Memory B cell (primary cell): Measurements from ENCODE around the gene LYVE1.

Experiments
- ATAC-seq: fragments of 150-1000 bp; cut with Tn5 transposase; 2 replicates; pipeline ENCODE4 v1.10.0; 2021; ENCODE audit warnings: low read depth, mild to moderate bottlenecking, moderate library complexity
- DNase-seq, 2 donors: peaks; one replicate each; pipeline ENCODE4 v3.0.0; 2022; ENCODE audit warnings: low spot score in 2 of 2
- H3K27ac Mint-ChIP-seq: one replicate; pipeline ENCODE4 v1.8.0; 2022; ENCODE audit warnings: mild to moderate bottlenecking, moderate library complexity, mixed read lengths
- H3K27me3 Mint-ChIP-seq: one replicate; pipeline ENCODE4 v1.8.0; 2022; ENCODE audit warnings: mixed read lengths
- H3K36me3 Mint-ChIP-seq: one replicate; pipeline ENCODE4 v1.8.0; 2022; ENCODE audit warnings: mild to moderate bottlenecking, mixed read lengths
- H3K4me1 Mint-ChIP-seq: one replicate; pipeline ENCODE4 v1.8.0; 2022; ENCODE audit warnings: mixed read lengths
- H3K4me3 Mint-ChIP-seq: one replicate; pipeline ENCODE4 v1.8.0; 2022; ENCODE audit warnings: mild to moderate bottlenecking, moderate library complexity, mixed read lengths
- H3K9me3 Mint-ChIP-seq: one replicate; pipeline ENCODE4 v1.8.0; 2022; ENCODE audit warnings: mixed read lengths

The LYVE1 gene

GRCh38 chr11:10581481-10582019 lies 13.1 kb upstream of the LYVE1 start:
- DNase-seq (no peak), ATAC-seq (peak; percentile 51)
- Mint-ChIP-seq H3K4me3 (peak overlapping the region; percentile 48), H3K27ac (peak overlapping the region; percentile 2), H3K4me1 (peaks cover 62% of the 10 kb centered on the region), H3K27me3 (no peaks in the 10 kb centered on the region), H3K36me3 (peaks cover 11% of the 10 kb centered on the region), H3K9me3 (no peaks in the 10 kb centered on the region)

GRCh38 chr11:10580623-10581022 lies 12.2 kb upstream of the LYVE1 start:
- H3K4me1 Mint-ChIP-seq, result peaks cover 63% of the 10 kb centered on the region
- no peaks in the 10 kb centered on the region for H3K27me3 Mint-ChIP-seq
- peak overlapping the region; percentile 2 for H3K27ac Mint-ChIP-seq
- H3K4me3 Mint-ChIP-seq, result no peak overlapping the region
- DNase-seq (no peak), ATAC-seq (no peak)
- H3K9me3 Mint-ChIP-seq, result no peaks in the 10 kb centered on the region
- peaks cover 12% of the 10 kb centered on the region for H3K36me3 Mint-ChIP-seq

GRCh38 chr11:10579700-10580099 lies 11.2 kb upstream of the LYVE1 start:
- Mint-ChIP-seq H3K4me1 (peaks cover 61% of the 10 kb centered on the region), H3K27ac (peak overlapping the region; percentile 21), H3K9me3 (no peaks in the 10 kb centered on the region), H3K4me3 (no peak overlapping the region), H3K36me3 (peaks cover 12% of the 10 kb centered on the region), H3K27me3 (no peaks in the 10 kb centered on the region)
- ATAC-seq (peak; percentile 75), DNase-seq (no peak)

- no peak overlapping the region for H3K4me3 Mint-ChIP-seq
- ATAC-seq (no peak), DNase-seq (no peak)
- peaks cover 51% of the 10 kb centered on the region for H3K4me1 Mint-ChIP-seq
- H3K27ac Mint-ChIP-seq, result no peak overlapping the region
- peaks cover 19% of the 10 kb centered on the region for H3K36me3 Mint-ChIP-seq
- no peaks in the 10 kb centered on the region for H3K9me3 Mint-ChIP-seq
- no peaks in the 10 kb centered on the region for H3K27me3 Mint-ChIP-seq
Observed at GRCh38 chr11:10576035-10576398, 7.6 kb upstream of the LYVE1 start.

- Mint-ChIP-seq H3K4me1 (peaks cover 47% of the 10 kb centered on the region), H3K27ac (no peak overlapping the region)
- DNase-seq, result no peak
Observed at GRCh38 chr11:10575346-10576034, 7.0 kb upstream of the LYVE1 start.

GRCh38 chr11:10573556-10573955 lies 5.1 kb upstream of the LYVE1 start:
- Mint-ChIP-seq H3K4me1 (peaks cover 36% of the 10 kb centered on the region), H3K4me3 (no peak overlapping the region), H3K36me3 (peaks cover 22% of the 10 kb centered on the region), H3K9me3 (no peaks in the 10 kb centered on the region), H3K27me3 (no peaks in the 10 kb centered on the region), H3K27ac (no peak overlapping the region)
- ATAC-seq (no peak), DNase-seq (no peak)

More at GRCh38 chr11:10575346-10576034, 7.0 kb upstream of the LYVE1 start:
- H3K4me3 Mint-ChIP-seq, result no peak overlapping the region
- H3K9me3 Mint-ChIP-seq, result no peaks in the 10 kb centered on the region
- no peak for ATAC-seq
- H3K36me3 Mint-ChIP-seq, result peaks cover 19% of the 10 kb centered on the region
- H3K27me3 Mint-ChIP-seq, result no peaks in the 10 kb centered on the region

GRCh38 chr11:10573028-10573427 lies 4.6 kb upstream of the LYVE1 start:
- Mint-ChIP-seq H3K36me3 (peaks cover 22% of the 10 kb centered on the region), H3K4me3 (no peak overlapping the region), H3K9me3 (no peaks in the 10 kb centered on the region), H3K27ac (no peak overlapping the region), H3K27me3 (no peaks in the 10 kb centered on the region), H3K4me1 (peaks cover 34% of the 10 kb centered on the region)
- DNase-seq (no peak), ATAC-seq (peak; percentile 52)

GRCh38 chr11:10572533-10572932 lies 4.1 kb upstream of the LYVE1 start:
- Mint-ChIP-seq H3K4me3 (no peak overlapping the region), H3K27me3 (no peaks in the 10 kb centered on the region), H3K9me3 (no peaks in the 10 kb centered on the region), H3K27ac (no peak overlapping the region), H3K4me1 (peaks cover 34% of the 10 kb centered on the region), H3K36me3 (peaks cover 24% of the 10 kb centered on the region)
- no peak for DNase-seq
- no peak for ATAC-seq

- no peak overlapping the region for H3K4me3 Mint-ChIP-seq
Observed at GRCh38 chr11:10567446-10567845, 1.0 kb downstream of the LYVE1 start.

GRCh38 chr11:10566257-10566957 lies 2.1 kb downstream of the LYVE1 start:
- H3K4me3 Mint-ChIP-seq, result no peak overlapping the region
- DNase-seq (no peak), ATAC-seq (no peak)
- H3K4me1 Mint-ChIP-seq, result peaks cover 39% of the 10 kb centered on the region
- no peak overlapping the region for H3K27ac Mint-ChIP-seq
- H3K27me3 Mint-ChIP-seq, result no peaks in the 10 kb centered on the region
- no peaks in the 10 kb centered on the region for H3K9me3 Mint-ChIP-seq
- peaks cover 11% of the 10 kb centered on the region for H3K36me3 Mint-ChIP-seq

More at GRCh38 chr11:10567446-10567845, 1.0 kb downstream of the LYVE1 start:
- H3K27me3 Mint-ChIP-seq, result no peaks in the 10 kb centered on the region
- H3K9me3 Mint-ChIP-seq, result no peaks in the 10 kb centered on the region
- H3K4me1 Mint-ChIP-seq, result peaks cover 39% of the 10 kb centered on the region
- no peak for ATAC-seq
- peaks cover 12% of the 10 kb centered on the region for H3K36me3 Mint-ChIP-seq
- DNase-seq, result no peak
- H3K27ac Mint-ChIP-seq, result no peak overlapping the region

GRCh38 chr11:10565493-10565892 lies 3.0 kb downstream of the LYVE1 start:
- Mint-ChIP-seq H3K36me3 (peaks cover 13% of the 10 kb centered on the region), H3K27ac (peak overlapping the region; percentile 65), H3K4me3 (peak overlapping the region; percentile 41)

GRCh38 chr11:10564696-10565318 lies 3.7 kb downstream of the LYVE1 start:
- peaks cover 50% of the 10 kb centered on the region for H3K4me1 Mint-ChIP-seq
- H3K9me3 Mint-ChIP-seq, result no peaks in the 10 kb centered on the region
- ATAC-seq, result peak; percentile 63
- peak overlapping the region; percentile 45 for H3K27ac Mint-ChIP-seq
- no peak for DNase-seq
- peaks cover 13% of the 10 kb centered on the region for H3K36me3 Mint-ChIP-seq
- H3K4me3 Mint-ChIP-seq, result no peak overlapping the region
- no peaks in the 10 kb centered on the region for H3K27me3 Mint-ChIP-seq

More at GRCh38 chr11:10565493-10565892, 3.0 kb downstream of the LYVE1 start:
- DNase-seq (no peak), ATAC-seq (no peak)
- Mint-ChIP-seq H3K4me1 (peaks cover 47% of the 10 kb centered on the region), H3K27me3 (no peaks in the 10 kb centered on the region), H3K9me3 (no peaks in the 10 kb centered on the region)

GRCh38 chr11:10564030-10564429 lies 4.4 kb downstream of the LYVE1 start:
- Mint-ChIP-seq H3K27ac (peak overlapping the region; percentile 45), H3K4me3 (no peak overlapping the region)

GRCh38 chr11:10561947-10562346 lies 6.5 kb downstream of the LYVE1 start:
- Mint-ChIP-seq H3K4me1 (peaks cover 49% of the 10 kb centered on the region), H3K9me3 (no peaks in the 10 kb centered on the region), H3K27me3 (no peaks in the 10 kb centered on the region), H3K4me3 (no peak overlapping the region), H3K36me3 (peaks cover 10% of the 10 kb centered on the region), H3K27ac (no peak overlapping the region)
- ATAC-seq (no peak), DNase-seq (no peak)

More at GRCh38 chr11:10564030-10564429, 4.4 kb downstream of the LYVE1 start:
- DNase-seq (no peak), ATAC-seq (no peak)
- H3K36me3 Mint-ChIP-seq, result peaks cover 14% of the 10 kb centered on the region
- peaks cover 53% of the 10 kb centered on the region for H3K4me1 Mint-ChIP-seq
- H3K9me3 Mint-ChIP-seq, result no peaks in the 10 kb centered on the region
- no peaks in the 10 kb centered on the region for H3K27me3 Mint-ChIP-seq
